GM12873 (cell line): Measurements from ENCODE around the gene DNASE2B.

Experiments used
- CTCF ChIP-seq: IDR thresholded peaks from 2 replicates; pipeline ENCODE4 v1.5.1; 2012; ENCODE audit warnings: low read depth, mild to moderate bottlenecking, moderate library complexity, low read length, control low read depth; ENCODE audit not compliant: insufficient read depth; ENCODE audit errors: missing control alignments

The DNASE2B gene

GRCh38 chr1:84424513-84425149 lies 26.3 kb downstream of the DNASE2B start:
- TF ChIP-seq CTCF, result no peak

- no peak for TF ChIP-seq CTCF
These were observed 27.0 kb downstream of the DNASE2B start for GRCh38 chr1:84425150-84425896.

GRCh38 chr1:84426376-84426775 lies 28.1 kb downstream of the DNASE2B start:
- no peak for TF ChIP-seq CTCF

- TF ChIP-seq CTCF, result no peak
These were observed 29.2 kb downstream of the DNASE2B start for GRCh38 chr1:84427250-84428188.

GRCh38 chr1:84428235-84428634 lies 30.0 kb downstream of the DNASE2B start:
- no peak for TF ChIP-seq CTCF

GRCh38 chr1:84429231-84429630 lies 30.9 kb downstream of the DNASE2B start:
- no peak for TF ChIP-seq CTCF

- no peak for TF ChIP-seq CTCF
These were observed 32.3 kb downstream of the DNASE2B start for GRCh38 chr1:84430546-84430945.
